GM12873 (cell line): ENCODE data around the gene LSM7.

Experiments
- CTCF ChIP-seq: IDR thresholded peaks from 2 replicates; pipeline ENCODE4 v1.5.1; 2012; ENCODE audit warnings: low read depth, mild to moderate bottlenecking, moderate library complexity, low read length, control low read depth; ENCODE audit not compliant: insufficient read depth; ENCODE audit errors: missing control alignments

Gene LSM7

GRCh38 chr19:2344381-2344870, 16.0 kb upstream of the LSM7 start:
- TF ChIP-seq CTCF = no peak

GRCh38 chr19:2343289-2343982, 15.1 kb upstream of the LSM7 start:
- TF ChIP-seq CTCF = no peak

- no peak for TF ChIP-seq CTCF
These were observed 14.4 kb upstream of the LSM7 start for GRCh38 chr19:2342656-2343288.

GRCh38 chr19:2341982-2342381, 13.6 kb upstream of the LSM7 start:
- no peak for TF ChIP-seq CTCF

- no peak for TF ChIP-seq CTCF
These were observed 12.9 kb upstream of the LSM7 start for GRCh38 chr19:2341244-2341751.

GRCh38 chr19:2340496-2341243, 12.3 kb upstream of the LSM7 start:
- TF ChIP-seq CTCF = no peak
